ENCODE data around the gene TUBGCP2. TPM values are rescaled to one million over a fixed set of nuclear protein-coding genes. Genes with fewer than 3 reads are reported as not detected.

TUBGCP2 gene
- total RNA-seq, 1 donor from 2014 or later, result 35.2 TPM

DNA sequence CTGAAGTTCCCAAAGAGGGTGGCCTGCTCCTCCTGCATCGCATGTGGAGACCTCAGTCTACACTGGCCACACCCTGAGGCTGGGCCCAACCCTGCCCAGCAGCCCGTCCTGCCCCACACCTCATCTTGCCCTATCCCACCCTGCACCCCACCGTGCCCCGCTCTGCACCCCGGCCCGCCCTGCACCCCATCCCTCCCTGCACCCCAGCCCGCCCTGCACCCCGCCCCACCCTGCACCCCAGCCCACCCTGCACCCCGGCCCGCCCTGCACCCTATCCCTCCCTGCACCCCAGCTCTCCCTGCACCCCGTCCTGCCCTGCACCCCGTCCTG, 56.5 kb downstream of the TUBGCP2 start:
- H3K4me3 ChIP-seq (ENCODE audit: low read depth, low read length), result no peak overlapping the region
- TF ChIP-seq CTCF (conservative IDR thresholded peaks at IDR 0.05; ENCODE audit: low read depth, low read length), result no peak
- no peak for DNase-seq (ENCODE audit: low read depth)

GRCh38 chr10:133251388-133252222, 57.1 kb downstream of the TUBGCP2 start:
- no peak for DNase-seq (ENCODE audit: low read depth)
- H3K4me3 ChIP-seq (ENCODE audit: low read depth, low read length), result no peak overlapping the region
- TF ChIP-seq CTCF (conservative IDR thresholded peaks at IDR 0.05; ENCODE audit: low read depth, low read length), result no peak

- no peak for TF ChIP-seq CTCF (conservative IDR thresholded peaks at IDR 0.05; ENCODE audit: low read depth, low read length)
- H3K4me3 ChIP-seq (ENCODE audit: low read depth, low read length), result no peak overlapping the region
- DNase-seq (ENCODE audit: low read depth), result no peak
These were observed 58.5 kb downstream of the TUBGCP2 start for GRCh38 chr10:133249975-133250754.

DNA sequence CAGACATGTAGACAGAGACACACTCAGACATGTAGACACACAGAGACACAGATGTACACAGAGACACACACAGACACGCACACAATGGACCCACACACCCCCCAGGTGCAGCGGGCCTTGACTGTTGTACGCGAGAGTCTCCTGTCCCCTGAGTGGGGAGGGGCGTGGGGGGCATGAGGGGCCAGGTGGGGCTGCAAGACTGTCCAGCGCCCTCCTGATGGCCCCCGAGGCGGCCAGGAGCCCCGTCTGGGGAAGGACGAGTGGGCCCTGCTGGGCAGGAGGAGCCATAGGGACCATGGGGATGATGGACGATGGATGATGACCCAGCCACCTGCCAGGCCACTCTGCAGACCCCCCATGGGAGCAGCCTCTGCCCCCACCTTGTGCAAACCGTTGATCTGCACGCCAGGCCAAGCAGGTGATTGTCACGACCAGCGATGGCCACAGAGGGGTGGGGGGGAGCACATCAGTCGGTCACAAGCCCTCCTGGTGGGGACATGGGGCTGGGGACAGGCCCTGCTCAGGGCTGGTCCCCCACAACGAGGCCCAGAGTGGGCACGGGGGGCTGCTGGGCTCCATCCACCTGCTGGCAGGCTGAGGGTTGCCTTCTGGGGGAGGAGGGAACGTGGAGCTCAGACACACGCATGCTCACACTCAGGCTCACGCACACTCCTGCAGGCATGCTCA, 59.4 kb downstream of the TUBGCP2 start:
- DNase-seq (ENCODE audit: low read depth), result no peak
- no peak for TF ChIP-seq CTCF (conservative IDR thresholded peaks at IDR 0.05; ENCODE audit: low read depth, low read length)
- H3K4me3 ChIP-seq (ENCODE audit: low read depth, low read length), result no peak overlapping the region

GRCh38 chr10:133248334-133248715, 60.3 kb downstream of the TUBGCP2 start:
- no peak overlapping the region for H3K4me3 ChIP-seq (ENCODE audit: low read depth, low read length)
- DNase-seq (ENCODE audit: low read depth), result no peak
- no peak for TF ChIP-seq CTCF (conservative IDR thresholded peaks at IDR 0.05; ENCODE audit: low read depth, low read length)

- no peak for DNase-seq (ENCODE audit: low read depth)
- no peak for TF ChIP-seq CTCF (conservative IDR thresholded peaks at IDR 0.05; ENCODE audit: low read depth, low read length)
These were observed 60.9 kb downstream of the TUBGCP2 start for GRCh38 chr10:133247681-133248333.

More at GRCh38 chr10:133247681-133248333, 60.9 kb downstream of the TUBGCP2 start:
- no peak overlapping the region for H3K4me3 ChIP-seq (ENCODE audit: low read depth, low read length)

Measured in epithelial cell of proximal tubule (primary cell).